Astrocyte (in vitro differentiated cells and primary cell): Measurements from ENCODE around the gene SHISA7. TPM values are rescaled to one million over a fixed set of nuclear protein-coding genes. Genes with fewer than 3 reads are reported as not detected.

ENCODE experiments used
- DNase-seq: peaks from one replicate; pipeline ENCODE4 v3.0.0-alpha.2; 2010; ENCODE audit warnings: low read depth
- FAIRE-seq: peaks from 2 replicates; lab custom pipeline; 2011; peaks lifted over from hg19 to GRCh38; lab: Jason Lieb, UNC
- H2AFZ ChIP-seq: 2 replicates; pipeline ENCODE4 v1.6.0; 2012; ENCODE audit warnings: low read depth, low read length, inconsistent platforms
- H3K27ac ChIP-seq: 2 replicates; pipeline ENCODE4 v1.5.1; 2011; ENCODE audit warnings: low read depth, low read length, inconsistent platforms
- H3K27me3 ChIP-seq: 2 replicates; pipeline ENCODE4 v1.6.0; 2011; ENCODE audit warnings: low read length, inconsistent platforms; ENCODE audit not compliant: insufficient read depth
- H3K36me3 ChIP-seq: 2 replicates; pipeline ENCODE4 v1.5.1; 2011; ENCODE audit warnings: low read length, inconsistent platforms; ENCODE audit not compliant: insufficient read depth
- H3K4me1 ChIP-seq: 2 replicates; pipeline ENCODE4 v1.5.1; 2011; ENCODE audit warnings: low read length, inconsistent platforms; ENCODE audit not compliant: insufficient read depth
- H3K4me2 ChIP-seq: 2 replicates; pipeline ENCODE4 v1.6.0; 2012; ENCODE audit warnings: low read length, inconsistent platforms
- H3K4me3 ChIP-seq: 2 replicates; pipeline ENCODE4 v1.5.1; 2011; ENCODE audit warnings: low read depth, mild to moderate bottlenecking, low read length, inconsistent platforms; ENCODE audit not compliant: insufficient read depth
- H3K79me2 ChIP-seq: 2 replicates; pipeline ENCODE4 v1.6.0; 2012; ENCODE audit warnings: mild to moderate bottlenecking, low read length, inconsistent platforms; ENCODE audit not compliant: insufficient read depth
- H3K9ac ChIP-seq: 2 replicates; pipeline ENCODE4 v1.6.0; 2012; ENCODE audit warnings: mild to moderate bottlenecking, low read length, inconsistent platforms
- H3K9me3 ChIP-seq: 2 replicates; pipeline ENCODE4 v1.5.1; 2012; ENCODE audit warnings: low read depth, mild to moderate bottlenecking, low read length, inconsistent platforms; ENCODE audit not compliant: insufficient read depth
- H4K20me1 ChIP-seq: 2 replicates; pipeline ENCODE4 v1.6.0; 2012; ENCODE audit warnings: low read length, inconsistent platforms; ENCODE audit not compliant: insufficient read depth
- H3K27ac Mint-ChIP-seq: one replicate; pipeline ENCODE4 v1.8.0; 2021; ENCODE audit warnings: mild to moderate bottlenecking, mixed read lengths; ENCODE audit not compliant: unreplicated experiment
- H3K27me3 Mint-ChIP-seq: one replicate; pipeline ENCODE4 v1.8.0; 2021; ENCODE audit warnings: low read depth, mixed read lengths; ENCODE audit not compliant: unreplicated experiment
- H3K36me3 Mint-ChIP-seq: one replicate; pipeline ENCODE4 v1.8.0; 2021; ENCODE audit warnings: low read depth, mixed read lengths; ENCODE audit not compliant: unreplicated experiment
- H3K4me1 Mint-ChIP-seq: one replicate; pipeline ENCODE4 v1.8.0; 2021; ENCODE audit warnings: low read depth, mixed read lengths; ENCODE audit not compliant: unreplicated experiment
- H3K4me3 Mint-ChIP-seq: one replicate; pipeline ENCODE4 v1.8.0; 2021; ENCODE audit warnings: mild to moderate bottlenecking, moderate library complexity, mixed read lengths; ENCODE audit not compliant: unreplicated experiment
- H3K9me3 Mint-ChIP-seq: one replicate; pipeline ENCODE4 v1.8.0; 2021; ENCODE audit warnings: mild to moderate bottlenecking, mixed read lengths; ENCODE audit not compliant: unreplicated experiment
- CTCF ChIP-seq: IDR thresholded peaks from 2 replicates; pipeline ENCODE4 v1.5.1; 2011; ENCODE audit warnings: low read depth, mild to moderate bottlenecking, inconsistent platforms, low read length, moderate library complexity; ENCODE audit not compliant: insufficient read depth
- EZH2 ChIP-seq: IDR thresholded peaks from 2 replicates; pipeline ENCODE4 v1.6.1; 2012; ENCODE audit warnings: mild to moderate bottlenecking, low read length, inconsistent platforms; ENCODE audit not compliant: insufficient read depth
- total RNA-seq: library from RNA; stranded (reverse); gene quantifications from 2 replicates; pipeline ENCODE4 v1.2.1, GENCODE V29; 2021

The SHISA7 gene
- total RNA-seq, 1 donor from 2014 or later = 0.09 TPM

GRCh38 chr19:55383279-55384130, 59.6 kb downstream of the SHISA7 start:
- Histone ChIP-seq H3K9ac (peak overlapping the region; percentile 98), H3K27me3 (no peaks in the 10 kb centered on the region), H3K4me1 (peaks cover 31% of the 10 kb centered on the region), H3K4me2 (peak overlapping the region; percentile 97), H3K27ac (no peak overlapping the region), H2AFZ (peak overlapping the region; percentile 79), H4K20me1 (peaks cover 27% of the 10 kb centered on the region), H3K4me3 (peak overlapping the region; percentile 41), H3K79me2 (peaks cover 28% of the 10 kb centered on the region), H3K9me3 (no peaks in the 10 kb centered on the region), H3K36me3 (peaks cover 10% of the 10 kb centered on the region)
- Mint-ChIP-seq H3K27me3 (peaks cover 2% of the 10 kb centered on the region), H3K9me3 (peaks cover 2% of the 10 kb centered on the region), H3K27ac (peak overlapping the region; percentile 62), H3K4me3 (peak overlapping the region; percentile 80), H3K4me1 (peaks cover 15% of the 10 kb centered on the region), H3K36me3 (peaks cover 21% of the 10 kb centered on the region)
- TF ChIP-seq EZH2 = no peak
- no peak for TF ChIP-seq CTCF
- DNase-seq (peak; percentile 56), FAIRE-seq (no peak)

- DNase-seq (no peak), FAIRE-seq (no peak)
- Mint-ChIP-seq H3K4me1 (peaks cover 8% of the 10 kb centered on the region), H3K4me3 (peak overlapping the region; percentile 80), H3K9me3 (peaks cover 2% of the 10 kb centered on the region), H3K27me3 (peaks cover 2% of the 10 kb centered on the region), H3K36me3 (peaks cover 15% of the 10 kb centered on the region), H3K27ac (no peak overlapping the region)
- no peaks in the 10 kb centered on the region for H3K27me3 ChIP-seq
- H2AFZ ChIP-seq = no peak overlapping the region
- H3K27ac ChIP-seq = no peak overlapping the region
- no peak overlapping the region for H3K9ac ChIP-seq
- no peak overlapping the region for H3K4me3 ChIP-seq
- no peak overlapping the region for H3K4me2 ChIP-seq
- H4K20me1 ChIP-seq = peaks cover 18% of the 10 kb centered on the region
- TF ChIP-seq CTCF = no peak
- no peak for TF ChIP-seq EZH2
- H3K79me2 ChIP-seq = peaks cover 19% of the 10 kb centered on the region
- H3K9me3 ChIP-seq = no peaks in the 10 kb centered on the region
- peaks cover 26% of the 10 kb centered on the region for H3K4me1 ChIP-seq
- H3K36me3 ChIP-seq = peaks cover 3% of the 10 kb centered on the region
Measured at GRCh38 chr19:55382522-55383054, 60.5 kb downstream of the SHISA7 start.
